ENCODE measurements around the gene ZNF385B.

The ZNF385B gene

DNA sequence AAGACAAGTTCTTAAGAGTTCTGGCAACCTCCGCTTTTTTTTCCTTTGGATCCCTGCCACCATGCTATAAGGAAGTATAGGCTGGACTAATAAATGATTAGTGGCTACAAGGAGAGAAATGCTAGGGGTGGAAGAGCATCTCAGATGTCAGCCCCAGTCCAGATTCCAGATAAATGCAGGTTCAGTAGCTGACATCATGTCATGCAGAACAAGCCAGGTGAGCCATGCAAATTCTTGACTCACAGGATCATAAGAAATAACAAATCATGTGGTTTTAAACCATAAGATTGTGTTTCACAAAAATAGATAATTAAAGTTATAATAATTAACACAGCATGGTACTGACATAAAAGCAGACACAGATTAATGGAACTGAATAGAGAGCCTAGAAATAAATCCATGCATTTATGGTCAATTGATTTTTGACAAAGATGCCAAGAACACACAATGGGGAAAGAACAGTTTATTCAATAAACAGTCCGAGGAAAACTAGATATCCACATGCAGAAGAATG is 443.9 kb downstream of the ZNF385B start:
- Histone ChIP-seq H3K9ac (ENCODE audit: low read length) (no peak overlapping the region), H3K9me3 (ENCODE audit: insufficient read depth, low read length) (no peaks in the 10 kb centered on the region), H3K27me3 (ENCODE audit: low read depth, low read length) (no peaks in the 10 kb centered on the region), H3K36me3 (replicated peaks; ENCODE audit: low read depth, low read length) (no peaks in the 10 kb centered on the region), H2AFZ (ENCODE audit: low read depth, low read length) (no peak overlapping the region), H3K4me2 (ENCODE audit: low read length) (no peak overlapping the region), H3K4me1 (ENCODE audit: low read length) (peaks cover 4% of the 10 kb centered on the region), H3K27ac (ENCODE audit: low read length) (no peak overlapping the region), H3K4me3 (ENCODE audit: low read length) (no peak overlapping the region), H4K20me1 (ENCODE audit: insufficient read depth, low read length) (no peaks in the 10 kb centered on the region), H3K79me2 (ENCODE audit: low read length) (no peaks in the 10 kb centered on the region)
- no peak for TF ChIP-seq EZH2phosphoT487 (IDR thresholded peaks at IDR 0.05; ENCODE audit: low read depth)
- TF ChIP-seq, protein P1, sequence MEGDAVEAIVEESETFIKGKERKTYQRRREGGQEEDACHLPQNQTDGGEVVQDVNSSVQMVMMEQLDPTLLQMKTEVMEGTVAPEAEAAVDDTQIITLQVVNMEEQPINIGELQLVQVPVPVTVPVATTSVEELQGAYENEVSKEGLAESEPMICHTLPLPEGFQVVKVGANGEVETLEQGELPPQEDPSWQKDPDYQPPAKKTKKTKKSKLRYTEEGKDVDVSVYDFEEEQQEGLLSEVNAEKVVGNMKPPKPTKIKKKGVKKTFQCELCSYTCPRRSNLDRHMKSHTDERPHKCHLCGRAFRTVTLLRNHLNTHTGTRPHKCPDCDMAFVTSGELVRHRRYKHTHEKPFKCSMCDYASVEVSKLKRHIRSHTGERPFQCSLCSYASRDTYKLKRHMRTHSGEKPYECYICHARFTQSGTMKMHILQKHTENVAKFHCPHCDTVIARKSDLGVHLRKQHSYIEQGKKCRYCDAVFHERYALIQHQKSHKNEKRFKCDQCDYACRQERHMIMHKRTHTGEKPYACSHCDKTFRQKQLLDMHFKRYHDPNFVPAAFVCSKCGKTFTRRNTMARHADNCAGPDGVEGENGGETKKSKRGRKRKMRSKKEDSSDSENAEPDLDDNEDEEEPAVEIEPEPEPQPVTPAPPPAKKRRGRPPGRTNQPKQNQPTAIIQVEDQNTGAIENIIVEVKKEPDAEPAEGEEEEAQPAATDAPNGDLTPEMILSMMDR (IDR thresholded peaks at IDR 0.05; ENCODE audit: low read depth, low read length): no peak

DNA sequence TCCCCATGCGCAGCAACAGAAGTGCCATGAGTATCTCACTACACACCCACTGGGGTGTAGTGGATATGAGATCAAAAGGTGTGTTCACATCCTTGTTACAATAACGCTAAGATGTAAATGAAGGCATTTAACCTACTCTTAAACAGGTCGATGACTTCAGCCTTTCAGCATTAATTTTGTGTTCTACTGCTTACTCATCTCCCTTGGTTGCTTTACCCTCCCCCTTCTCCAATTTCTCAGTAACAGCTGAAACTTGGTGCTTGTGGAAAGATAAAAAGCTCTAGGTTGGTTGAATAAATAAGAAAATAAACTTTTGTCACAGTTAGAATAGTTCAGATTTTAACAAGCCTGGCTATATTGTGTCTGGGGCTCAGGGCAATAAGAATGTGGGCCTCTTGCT is 449.3 kb downstream of the ZNF385B start:
- Histone ChIP-seq H3K27ac (ENCODE audit: low read length) (no peak overlapping the region), H3K4me1 (ENCODE audit: low read length) (peaks cover 10% of the 10 kb centered on the region), H4K20me1 (ENCODE audit: insufficient read depth, low read length) (no peaks in the 10 kb centered on the region), H3K36me3 (replicated peaks; ENCODE audit: low read depth, low read length) (no peaks in the 10 kb centered on the region), H3K27me3 (ENCODE audit: low read depth, low read length) (no peaks in the 10 kb centered on the region), H3K4me3 (ENCODE audit: low read length) (no peak overlapping the region), H3K9ac (ENCODE audit: low read length) (no peak overlapping the region), H3K79me2 (ENCODE audit: low read length) (no peaks in the 10 kb centered on the region), H3K9me3 (ENCODE audit: insufficient read depth, low read length) (no peaks in the 10 kb centered on the region), H2AFZ (ENCODE audit: low read depth, low read length) (no peak overlapping the region), H3K4me2 (ENCODE audit: low read length) (no peak overlapping the region)
- TF ChIP-seq EZH2phosphoT487 (IDR thresholded peaks at IDR 0.05; ENCODE audit: low read depth): no peak
- TF ChIP-seq, protein P1 (IDR thresholded peaks at IDR 0.05; ENCODE audit: low read depth, low read length): no peak

DNA sequence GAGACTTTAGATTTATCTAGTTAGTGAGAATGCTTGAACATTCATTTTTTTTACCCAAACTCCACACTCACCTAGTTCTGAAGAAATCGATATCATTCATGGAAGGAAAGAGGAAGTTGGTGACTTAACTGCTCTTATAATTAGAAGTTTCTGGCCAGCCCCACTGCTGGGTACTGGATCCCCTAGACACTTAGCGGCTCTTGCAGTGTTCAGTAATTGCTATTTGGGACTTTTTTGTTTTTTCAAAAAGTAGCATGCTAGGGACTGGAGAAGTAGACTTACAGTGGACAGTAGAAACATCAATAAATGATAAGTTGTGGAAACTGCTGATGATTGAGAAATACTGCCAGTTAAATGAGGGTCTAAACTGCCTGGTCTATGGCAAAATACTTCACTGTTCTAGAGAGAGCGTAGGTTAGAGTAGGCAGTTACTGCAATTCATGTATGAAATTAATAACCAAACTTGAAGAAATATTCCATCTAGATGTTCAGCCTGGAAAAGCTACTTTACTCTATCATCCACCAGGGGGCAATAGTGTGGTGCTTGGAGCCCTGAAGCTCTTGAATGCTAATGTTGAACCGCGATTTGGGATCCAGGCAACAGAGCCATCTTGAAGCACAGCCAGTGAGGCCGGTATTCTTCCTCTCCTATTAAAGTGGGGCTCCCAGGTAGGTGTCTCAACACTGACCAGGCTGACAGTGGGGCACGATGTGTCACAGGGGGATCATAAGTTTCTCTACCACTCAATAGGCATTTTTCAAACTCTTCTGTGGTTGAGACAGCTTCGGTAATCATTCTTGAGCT is 450.7 kb downstream of the ZNF385B start:
- H3K4me1 ChIP-seq (ENCODE audit: low read length): peaks cover 10% of the 10 kb centered on the region
- 0 out of 2 replicates have a peak overlapping the region, but pooled peaks have one; percentile 3 for H2AFZ ChIP-seq (ENCODE audit: low read depth, low read length)
- H3K4me3 ChIP-seq (ENCODE audit: low read length): peak overlapping the region; percentile 27
- H3K9me3 ChIP-seq (ENCODE audit: insufficient read depth, low read length): no peaks in the 10 kb centered on the region
- no peaks in the 10 kb centered on the region for H3K27me3 ChIP-seq (ENCODE audit: low read depth, low read length)
- H4K20me1 ChIP-seq (ENCODE audit: insufficient read depth, low read length): no peaks in the 10 kb centered on the region
- no peak overlapping the region for H3K9ac ChIP-seq (ENCODE audit: low read length)
- H3K79me2 ChIP-seq (ENCODE audit: low read length): no peaks in the 10 kb centered on the region
- no peaks in the 10 kb centered on the region for H3K36me3 ChIP-seq (replicated peaks; ENCODE audit: low read depth, low read length)
- H3K4me2 ChIP-seq (ENCODE audit: low read length): peak overlapping the region; percentile 54
- H3K27ac ChIP-seq (ENCODE audit: low read length): no peak overlapping the region
- TF ChIP-seq, protein P1 (IDR thresholded peaks at IDR 0.05; ENCODE audit: low read depth, low read length): peak; percentile 88
- TF ChIP-seq EZH2phosphoT487 (IDR thresholded peaks at IDR 0.05; ENCODE audit: low read depth): no peak

DNA sequence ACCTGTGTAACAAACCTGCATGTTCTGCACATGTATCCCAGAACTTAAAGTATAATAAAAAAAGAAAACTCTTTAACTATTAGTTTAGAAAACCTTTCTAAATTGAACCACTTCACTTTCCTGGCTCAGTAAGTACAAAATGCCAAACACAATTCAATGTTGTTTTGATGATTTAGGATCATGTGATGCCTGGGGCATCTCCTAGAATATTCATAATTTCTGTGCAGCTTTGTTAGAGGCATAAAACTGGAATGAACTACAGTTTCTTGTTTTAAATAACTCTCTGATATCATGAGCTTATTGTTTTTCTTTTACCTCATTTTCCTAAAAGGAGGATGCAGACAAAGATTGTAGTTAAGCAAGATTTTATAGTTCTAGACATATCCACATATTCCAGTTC is 457.8 kb downstream of the ZNF385B start:
- Histone ChIP-seq H3K4me1 (ENCODE audit: low read length) (no peaks in the 10 kb centered on the region), H3K36me3 (replicated peaks; ENCODE audit: low read depth, low read length) (no peaks in the 10 kb centered on the region), H3K4me2 (ENCODE audit: low read length) (no peak overlapping the region), H3K79me2 (ENCODE audit: low read length) (no peaks in the 10 kb centered on the region), H3K9me3 (ENCODE audit: insufficient read depth, low read length) (no peaks in the 10 kb centered on the region), H2AFZ (ENCODE audit: low read depth, low read length) (no peak overlapping the region), H3K27ac (ENCODE audit: low read length) (no peak overlapping the region), H3K4me3 (ENCODE audit: low read length) (no peak overlapping the region), H4K20me1 (ENCODE audit: insufficient read depth, low read length) (no peaks in the 10 kb centered on the region), H3K9ac (ENCODE audit: low read length) (no peak overlapping the region), H3K27me3 (ENCODE audit: low read depth, low read length) (peaks cover 11% of the 10 kb centered on the region; the same call in 1 of the 2 replicates)
- no peak for TF ChIP-seq EZH2phosphoT487 (IDR thresholded peaks at IDR 0.05; ENCODE audit: low read depth)
- TF ChIP-seq, protein P1 (IDR thresholded peaks at IDR 0.05; ENCODE audit: low read depth, low read length): no peak
